DOHH2 (cell line): ENCODE measurements around the gene ST8SIA6.

Experiments
- EZH2phosphoT487 ChIP-seq: fragments of 200-600 bp; sonication (generic); IDR thresholded peaks from 2 replicates; pipeline ENCODE4 v1.6.1; 2017; ENCODE audit warnings: borderline replicate concordance, mild to moderate bottlenecking, antibody characterized with exemption, low read length, moderate library complexity, mixed read lengths
- TF ChIP-seq, protein P1 (sequence below): fragments of 200-600 bp; sonication (generic); IDR thresholded peaks from one replicate; pipeline ENCODE4 v1.5.1; 2014; ENCODE audit warnings: antibody characterized with exemption, mild to moderate bottlenecking, low read depth, low read length; ENCODE audit not compliant: poor library complexity, severe bottlenecking

DNA sequence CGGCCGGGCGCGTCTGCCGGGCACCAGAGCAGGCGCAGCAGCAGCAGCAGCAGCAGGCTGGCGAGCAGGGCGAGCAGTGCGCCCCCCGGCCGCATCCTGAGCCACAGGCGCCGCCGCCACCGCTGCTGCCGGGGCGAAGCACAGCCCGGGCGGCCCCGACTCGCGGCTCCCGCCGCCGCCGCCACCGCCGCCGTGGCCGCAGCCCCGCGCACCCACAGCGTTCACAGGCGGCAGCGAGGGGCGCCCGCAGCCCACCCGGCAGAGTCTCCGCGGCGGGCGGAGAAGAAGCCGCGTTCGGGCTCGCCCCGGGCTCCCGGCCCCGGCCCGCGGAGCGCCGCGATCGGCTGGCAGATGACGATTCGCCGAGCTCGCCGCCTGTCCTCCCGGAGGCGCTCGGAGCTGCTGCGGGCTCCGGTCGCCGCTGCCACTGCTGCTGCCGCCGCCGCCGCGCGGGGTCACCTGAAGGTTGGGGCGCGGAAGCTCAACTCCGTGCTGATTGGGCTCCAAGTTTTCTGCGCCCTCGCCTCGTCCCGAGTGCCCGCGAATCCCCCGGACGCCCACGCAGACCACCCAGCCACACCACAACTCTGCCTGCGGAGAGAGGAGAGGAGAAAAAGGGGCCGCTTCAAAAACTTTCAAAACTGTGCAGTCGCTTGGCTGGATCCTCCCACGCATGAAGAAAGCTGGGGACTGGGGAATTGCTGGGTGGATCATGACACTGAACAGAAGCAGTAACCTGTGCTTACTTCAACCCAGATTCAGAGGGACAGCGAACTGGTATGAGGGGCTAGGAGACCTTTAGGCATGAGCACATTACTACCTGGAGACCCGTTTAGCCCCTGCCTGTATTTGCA, at the start of gene ST8SIA6:
- TF ChIP-seq, protein P1, sequence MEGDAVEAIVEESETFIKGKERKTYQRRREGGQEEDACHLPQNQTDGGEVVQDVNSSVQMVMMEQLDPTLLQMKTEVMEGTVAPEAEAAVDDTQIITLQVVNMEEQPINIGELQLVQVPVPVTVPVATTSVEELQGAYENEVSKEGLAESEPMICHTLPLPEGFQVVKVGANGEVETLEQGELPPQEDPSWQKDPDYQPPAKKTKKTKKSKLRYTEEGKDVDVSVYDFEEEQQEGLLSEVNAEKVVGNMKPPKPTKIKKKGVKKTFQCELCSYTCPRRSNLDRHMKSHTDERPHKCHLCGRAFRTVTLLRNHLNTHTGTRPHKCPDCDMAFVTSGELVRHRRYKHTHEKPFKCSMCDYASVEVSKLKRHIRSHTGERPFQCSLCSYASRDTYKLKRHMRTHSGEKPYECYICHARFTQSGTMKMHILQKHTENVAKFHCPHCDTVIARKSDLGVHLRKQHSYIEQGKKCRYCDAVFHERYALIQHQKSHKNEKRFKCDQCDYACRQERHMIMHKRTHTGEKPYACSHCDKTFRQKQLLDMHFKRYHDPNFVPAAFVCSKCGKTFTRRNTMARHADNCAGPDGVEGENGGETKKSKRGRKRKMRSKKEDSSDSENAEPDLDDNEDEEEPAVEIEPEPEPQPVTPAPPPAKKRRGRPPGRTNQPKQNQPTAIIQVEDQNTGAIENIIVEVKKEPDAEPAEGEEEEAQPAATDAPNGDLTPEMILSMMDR: no peak
- TF ChIP-seq EZH2phosphoT487: no peak
